A673 (cell line): Measurements from ENCODE around the gene TNFRSF13B.

Experiments used
- EZH2 ChIP-seq: fragments of 200-600 bp; sonication (generic); IDR thresholded peaks from 2 replicates; pipeline ENCODE4 v1.6.1; 2017; ENCODE audit warnings: borderline replicate concordance, low read depth, mild to moderate bottlenecking, mixed read lengths, antibody characterized with exemption, low read length; ENCODE audit not compliant: poor library complexity, severe bottlenecking
- TF ChIP-seq, protein P1 (sequence below): fragments of 300-800, 200-600 bp; sonication (generic); conservative IDR thresholded peaks from 2 replicates; pipeline ENCODE4 v1.5.1; 2017; ENCODE audit warnings: low read depth, mild to moderate bottlenecking, antibody characterized with exemption, low read length, moderate library complexity, mixed read lengths

DNA sequence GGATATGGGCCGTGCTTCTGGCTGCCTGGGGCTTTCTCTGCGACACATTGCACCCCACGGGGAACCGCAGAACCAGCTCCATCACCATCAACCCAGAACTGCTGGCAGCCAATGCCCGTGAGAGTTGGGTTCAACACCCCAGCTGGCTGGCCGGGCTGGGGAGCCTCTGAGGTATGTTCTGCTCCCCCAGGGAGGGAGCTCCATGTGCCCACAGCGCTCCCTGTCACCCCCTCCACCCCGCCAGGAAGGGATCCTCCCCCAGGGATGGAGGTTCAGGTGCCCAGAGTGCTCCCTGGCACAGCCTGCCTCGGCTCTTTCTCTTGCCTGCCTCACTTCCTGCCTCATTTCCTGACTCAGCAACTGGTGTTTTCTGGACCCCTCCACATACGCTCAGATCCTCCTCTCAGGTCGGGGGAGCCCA, 46.1 kb upstream of the TNFRSF13B start:
- TF ChIP-seq, protein P1, sequence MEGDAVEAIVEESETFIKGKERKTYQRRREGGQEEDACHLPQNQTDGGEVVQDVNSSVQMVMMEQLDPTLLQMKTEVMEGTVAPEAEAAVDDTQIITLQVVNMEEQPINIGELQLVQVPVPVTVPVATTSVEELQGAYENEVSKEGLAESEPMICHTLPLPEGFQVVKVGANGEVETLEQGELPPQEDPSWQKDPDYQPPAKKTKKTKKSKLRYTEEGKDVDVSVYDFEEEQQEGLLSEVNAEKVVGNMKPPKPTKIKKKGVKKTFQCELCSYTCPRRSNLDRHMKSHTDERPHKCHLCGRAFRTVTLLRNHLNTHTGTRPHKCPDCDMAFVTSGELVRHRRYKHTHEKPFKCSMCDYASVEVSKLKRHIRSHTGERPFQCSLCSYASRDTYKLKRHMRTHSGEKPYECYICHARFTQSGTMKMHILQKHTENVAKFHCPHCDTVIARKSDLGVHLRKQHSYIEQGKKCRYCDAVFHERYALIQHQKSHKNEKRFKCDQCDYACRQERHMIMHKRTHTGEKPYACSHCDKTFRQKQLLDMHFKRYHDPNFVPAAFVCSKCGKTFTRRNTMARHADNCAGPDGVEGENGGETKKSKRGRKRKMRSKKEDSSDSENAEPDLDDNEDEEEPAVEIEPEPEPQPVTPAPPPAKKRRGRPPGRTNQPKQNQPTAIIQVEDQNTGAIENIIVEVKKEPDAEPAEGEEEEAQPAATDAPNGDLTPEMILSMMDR, result no peak
- TF ChIP-seq EZH2, result no peak
